GM18858 (cell line): ENCODE data around the gene SGK1.
"Not testable (repeated sequence)": the region's sequence is repeated elsewhere in the genome, so short reads cannot be mapped to it uniquely, and the experiment has no call there.

Experiments
- ATAC-seq: cut with Tn5 transposase; IDR thresholded peaks from one replicate; pipeline ENCODE4 v1.9.1; 2021; ENCODE audit not compliant: unreplicated experiment

Gene SGK1

DNA sequence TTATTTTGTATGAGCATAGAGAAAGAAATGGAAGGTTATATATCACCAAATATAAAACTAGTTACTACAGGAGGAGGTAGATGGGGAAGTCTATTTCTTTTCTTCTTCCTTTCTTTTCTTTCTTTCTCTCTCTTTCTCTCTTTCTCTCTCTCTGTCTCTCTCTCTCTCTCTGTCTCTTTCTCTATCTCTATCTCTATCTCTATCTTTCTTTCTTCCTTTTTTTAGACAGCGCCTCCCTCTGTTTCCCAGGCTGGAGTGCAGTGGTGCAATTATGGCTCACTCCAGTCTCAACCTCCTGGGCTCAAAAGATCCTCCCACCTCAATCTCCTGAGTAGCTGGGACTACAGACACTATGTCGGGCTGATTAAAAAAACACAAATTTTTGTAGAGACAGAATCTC lies 10.2 kb upstream of the SGK1 start:
- no peak for ATAC-seq

DNA sequence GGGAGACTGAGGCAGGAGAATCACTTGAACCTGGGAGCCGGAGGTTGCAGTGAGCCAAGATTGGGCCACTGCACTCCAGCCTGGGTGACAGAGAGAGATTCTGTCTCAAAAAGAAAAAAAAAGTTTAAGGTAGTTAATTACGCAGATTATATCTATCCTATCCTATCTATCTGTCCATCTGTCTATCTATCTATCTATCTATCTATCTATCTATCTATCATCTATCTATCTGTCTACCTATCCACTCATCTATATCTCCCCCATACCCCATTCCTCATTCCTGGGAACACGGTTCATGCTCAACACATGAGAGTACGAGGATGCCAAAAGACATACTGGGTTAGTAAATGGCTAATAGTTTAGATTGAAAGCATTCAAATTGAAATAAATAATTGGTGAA lies 8.3 kb upstream of the SGK1 start:
- not testable (repeated sequence) for ATAC-seq

DNA sequence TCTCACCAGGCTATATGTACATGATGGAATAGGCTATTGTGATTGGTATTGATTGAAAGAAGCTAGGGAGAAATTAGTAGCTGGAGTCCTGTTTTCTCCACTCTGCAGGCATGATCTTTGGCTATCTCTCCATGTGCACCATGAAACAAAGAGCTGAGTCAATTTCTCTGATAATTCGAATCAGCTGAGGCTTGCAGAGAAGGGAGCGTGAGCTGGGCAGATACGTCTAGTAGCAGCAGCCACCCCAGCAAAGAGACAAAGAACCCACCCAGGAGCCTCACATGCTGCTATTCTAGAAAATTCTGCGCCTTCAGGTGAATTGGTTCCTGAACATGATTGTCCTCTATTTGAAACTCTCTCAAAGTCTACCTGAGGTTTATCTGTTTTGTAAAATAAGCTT lies 6.9 kb upstream of the SGK1 start:
- no peak for ATAC-seq

DNA sequence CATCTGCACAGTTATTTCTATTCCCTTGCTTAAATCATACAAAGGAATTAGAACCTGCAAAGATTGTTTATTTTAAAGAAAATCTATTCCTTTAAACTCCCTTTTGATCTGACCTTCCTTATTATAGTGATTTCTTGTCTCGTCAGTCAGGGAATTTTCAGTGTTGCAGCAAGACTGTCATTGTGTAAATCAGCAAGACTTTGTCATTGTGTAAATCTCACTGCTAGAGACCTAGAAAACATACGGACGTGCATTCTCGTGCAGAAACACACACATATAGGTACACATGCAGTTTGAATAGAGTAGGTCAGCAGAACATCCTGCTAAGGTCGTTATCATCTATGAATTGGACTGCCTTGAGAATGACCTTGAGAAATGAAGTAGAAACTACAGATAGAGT lies 6.2 kb upstream of the SGK1 start:
- no peak for ATAC-seq

DNA sequence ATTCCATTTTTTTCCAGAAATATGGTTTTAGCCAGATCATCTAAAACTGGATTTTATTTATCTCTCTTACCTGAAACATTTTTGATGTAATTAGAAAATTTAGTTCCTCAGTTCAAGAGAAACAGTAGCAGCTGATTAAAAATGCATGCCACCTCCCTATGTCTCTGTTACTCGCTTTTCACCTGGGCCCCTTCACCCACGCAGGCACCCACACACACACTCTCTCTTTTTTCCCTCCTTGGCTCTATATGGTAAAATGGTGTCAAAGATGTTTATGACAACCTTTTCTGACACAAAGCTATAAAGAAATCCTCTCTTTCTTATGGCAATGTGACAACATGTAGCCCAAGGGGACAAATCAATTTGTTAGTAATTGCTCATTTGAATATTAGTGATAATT lies 5.8 kb upstream of the SGK1 start:
- no peak for ATAC-seq

DNA sequence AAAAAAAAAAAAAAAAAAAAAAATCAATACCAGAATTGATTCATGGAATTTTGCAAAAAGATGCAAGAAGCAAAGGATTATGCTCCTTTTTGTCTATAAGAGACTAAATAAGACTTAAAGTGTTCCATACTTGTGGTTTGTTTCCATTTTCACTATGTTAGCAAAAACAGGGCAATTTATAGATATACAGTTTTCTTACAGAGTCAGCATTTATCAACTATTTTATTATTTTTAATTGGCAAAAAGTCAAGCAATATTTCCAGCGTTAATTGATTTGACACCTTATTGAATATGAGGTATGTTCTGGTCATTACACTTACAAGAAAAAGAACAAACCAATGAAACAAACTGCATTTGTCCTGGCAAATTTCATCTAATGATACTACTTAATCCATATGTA lies 5.4 kb upstream of the SGK1 start:
- no peak for ATAC-seq

DNA sequence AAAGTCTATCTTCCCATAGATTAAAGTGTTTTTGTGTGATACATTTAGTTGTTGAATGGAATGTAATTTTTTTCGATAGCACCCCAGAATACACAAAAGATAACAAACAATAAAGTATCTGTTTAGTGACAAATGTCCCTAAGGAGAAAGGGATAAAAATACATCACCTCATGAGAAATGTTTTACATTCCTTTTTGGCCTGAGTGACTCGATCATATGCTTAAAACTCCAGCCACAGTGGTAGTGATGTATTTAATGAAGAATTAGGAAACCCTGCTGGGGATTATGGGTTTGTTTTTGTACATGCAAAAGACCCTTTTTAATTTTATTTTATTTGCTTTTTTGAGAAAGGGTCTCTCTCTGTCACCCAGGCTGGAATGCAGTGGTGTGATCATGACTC lies 4.3 kb upstream of the SGK1 start:
- ATAC-seq, result no peak

DNA sequence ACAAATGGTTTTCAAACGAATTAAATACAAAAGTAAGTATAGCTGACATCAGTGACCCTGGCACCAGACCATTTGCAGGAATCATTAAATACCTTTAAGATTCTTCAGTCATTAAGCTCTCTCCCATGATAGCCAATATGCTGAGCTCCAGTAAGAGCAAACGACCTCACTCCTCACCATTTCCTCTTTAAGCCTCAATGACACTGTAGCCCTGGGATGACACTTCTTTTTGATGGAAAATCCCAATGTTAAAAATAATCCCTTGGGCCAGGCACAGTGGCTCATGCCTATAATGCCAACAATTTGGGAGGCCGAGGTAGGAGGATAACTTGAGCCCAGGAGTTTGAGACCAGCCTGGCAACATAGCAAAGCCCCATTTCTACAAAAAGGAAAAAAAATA lies 3.3 kb upstream of the SGK1 start:
- ATAC-seq, result no peak

DNA sequence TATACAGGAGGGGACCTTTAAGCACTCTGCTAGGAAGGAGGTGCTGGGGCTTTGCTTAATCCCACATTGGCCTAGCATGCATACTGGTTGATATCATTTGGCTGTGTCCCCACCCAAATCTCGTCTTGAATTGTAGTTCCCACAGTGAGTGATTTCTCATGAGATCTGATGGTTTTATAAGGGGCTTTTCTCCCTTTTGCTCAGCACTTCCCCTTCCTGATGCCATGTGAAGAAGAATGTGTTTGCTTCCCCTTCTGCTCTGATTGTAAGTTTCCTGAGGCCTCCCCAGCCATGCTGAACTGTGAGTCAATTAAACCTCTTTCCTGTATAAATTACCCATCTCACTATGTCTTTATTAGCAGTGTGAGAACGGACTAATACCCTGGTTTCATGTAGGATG lies 1.8 kb upstream of the SGK1 start:
- not testable (repeated sequence) for ATAC-seq

GRCh38 chr6:134318974-134319281 lies 1.0 kb upstream of the SGK1 start:
- no peak for ATAC-seq

GRCh38 chr6:134318236-134318973 lies 493 bp upstream of the SGK1 start:
- ATAC-seq, result no peak

DNA sequence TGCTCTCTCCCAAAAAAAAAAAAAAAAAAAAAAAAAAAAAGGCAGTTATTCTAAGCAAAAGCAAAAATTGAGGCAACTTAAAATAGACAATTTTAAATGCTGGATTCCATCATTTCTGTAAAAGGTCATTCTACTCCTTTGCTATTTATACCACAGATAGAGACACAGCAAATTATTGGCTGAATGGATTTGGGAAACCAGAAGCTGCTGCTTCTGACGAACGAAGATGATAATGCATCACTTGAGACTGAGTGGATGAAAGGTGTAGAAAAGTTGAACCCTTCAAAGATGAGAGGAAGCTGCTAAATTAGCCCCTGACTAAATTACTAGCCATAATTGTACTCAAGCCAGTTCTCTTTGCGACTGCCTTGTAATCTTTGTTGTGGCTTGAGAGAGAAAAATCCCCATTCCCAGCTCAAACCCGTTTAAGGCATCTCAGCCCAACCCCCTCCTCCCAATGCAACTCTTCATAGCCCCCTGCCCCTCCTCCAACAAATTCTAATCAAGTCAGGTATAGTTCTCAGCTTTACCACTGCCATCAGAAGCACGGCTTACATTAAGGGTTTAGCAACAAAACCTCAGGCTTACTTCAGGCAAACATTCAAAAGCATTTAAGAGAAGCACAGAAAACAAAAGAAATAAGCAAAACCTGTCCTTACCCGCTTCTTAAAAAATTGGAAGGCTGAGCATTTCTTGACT lies 1.0 kb downstream of the SGK1 start:
- ATAC-seq, result no peak

DNA sequence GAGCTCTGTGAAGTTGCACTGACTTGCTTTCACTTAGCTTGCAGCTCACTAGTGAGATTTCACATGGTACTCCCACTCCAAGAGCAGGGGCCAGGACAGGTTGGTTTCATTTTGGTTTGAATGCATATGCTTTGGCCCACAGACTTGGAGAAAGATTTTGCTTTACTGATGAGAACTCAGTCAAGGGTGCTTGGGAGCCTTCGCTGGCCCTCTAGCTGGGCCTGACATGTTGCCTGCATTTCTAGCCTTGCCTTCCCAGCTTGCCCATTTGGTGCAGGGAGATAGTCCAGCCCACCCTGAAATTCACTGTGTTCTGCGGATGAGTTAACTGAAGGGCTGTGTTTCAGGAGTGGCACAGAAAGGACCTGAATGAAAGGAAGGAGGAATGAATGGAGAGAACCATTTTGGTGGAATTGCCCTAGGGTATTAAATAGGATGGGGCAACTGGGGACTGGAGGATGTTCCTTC lies 1.9 kb downstream of the SGK1 start:
- no peak for ATAC-seq

GRCh38 chr6:134315189-134315588 lies 2.7 kb downstream of the SGK1 start:
- no peak for ATAC-seq

DNA sequence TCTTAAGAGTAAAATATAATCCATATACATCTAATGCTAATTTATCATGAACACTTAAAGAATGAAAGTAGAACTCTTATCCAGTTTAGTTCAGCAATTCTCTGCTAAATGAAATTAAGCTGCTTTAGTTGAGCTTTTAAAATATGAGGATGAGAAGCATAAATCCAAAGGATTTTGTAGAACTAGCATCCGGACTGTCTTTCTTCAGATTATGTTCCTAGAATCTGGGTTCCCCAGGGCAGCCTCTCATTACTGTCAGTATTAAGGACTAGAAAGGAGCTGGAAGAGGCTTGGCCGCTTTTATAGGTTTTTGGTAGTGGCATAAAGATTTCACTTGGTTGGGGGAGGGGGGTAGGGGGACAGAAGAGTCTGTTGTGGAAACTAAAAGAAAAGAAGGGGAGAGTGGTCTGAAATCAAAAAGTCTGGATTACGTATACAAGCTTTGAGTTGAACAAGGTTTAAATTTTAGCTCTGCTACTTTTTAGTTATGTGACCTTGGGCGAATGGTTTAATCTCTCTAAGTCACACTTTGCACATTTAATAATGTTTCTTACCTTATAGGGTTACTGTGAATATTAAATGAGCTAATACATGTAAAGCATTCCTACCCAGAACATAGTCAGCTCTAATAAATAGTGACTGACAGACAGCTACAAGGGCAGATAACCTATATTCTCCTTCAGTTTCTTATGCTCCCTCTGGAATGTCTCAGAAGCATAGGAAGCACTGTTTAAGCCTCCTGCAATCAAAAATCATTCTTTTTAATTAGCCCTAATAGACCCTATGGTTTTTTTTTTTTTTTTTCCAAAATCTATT lies 3.7 kb downstream of the SGK1 start:
- ATAC-seq, result no peak

GRCh38 chr6:134312038-134312660 lies 5.8 kb downstream of the SGK1 start:
- ATAC-seq, result no peak

- no peak for ATAC-seq
Measured at GRCh38 chr6:134310817-134311216, 7.1 kb downstream of the SGK1 start.

GRCh38 chr6:134309983-134310605 lies 7.8 kb downstream of the SGK1 start:
- no peak for ATAC-seq

DNA sequence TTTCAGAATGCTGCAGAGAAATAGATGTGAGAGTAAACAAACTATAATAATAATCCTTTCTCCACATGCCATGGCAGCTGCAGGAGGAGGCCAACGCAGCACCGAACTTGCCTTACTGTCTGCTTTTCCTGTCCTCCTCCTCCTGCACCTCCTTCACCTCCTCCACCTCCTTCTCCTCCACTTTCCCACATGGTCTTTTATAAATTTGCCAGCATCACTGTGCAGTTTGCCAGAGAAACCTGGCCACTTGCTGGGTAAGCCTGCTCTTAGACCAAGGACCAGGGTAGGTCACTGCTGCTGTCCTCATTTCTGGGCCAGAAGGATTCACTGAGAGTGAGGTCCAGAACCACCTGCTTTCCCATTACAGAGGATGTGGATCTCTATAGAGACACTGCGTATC lies 8.7 kb downstream of the SGK1 start:
- no peak for ATAC-seq

- ATAC-seq, result no peak
Measured at GRCh38 chr6:134308800-134309199, 9.1 kb downstream of the SGK1 start.

DNA sequence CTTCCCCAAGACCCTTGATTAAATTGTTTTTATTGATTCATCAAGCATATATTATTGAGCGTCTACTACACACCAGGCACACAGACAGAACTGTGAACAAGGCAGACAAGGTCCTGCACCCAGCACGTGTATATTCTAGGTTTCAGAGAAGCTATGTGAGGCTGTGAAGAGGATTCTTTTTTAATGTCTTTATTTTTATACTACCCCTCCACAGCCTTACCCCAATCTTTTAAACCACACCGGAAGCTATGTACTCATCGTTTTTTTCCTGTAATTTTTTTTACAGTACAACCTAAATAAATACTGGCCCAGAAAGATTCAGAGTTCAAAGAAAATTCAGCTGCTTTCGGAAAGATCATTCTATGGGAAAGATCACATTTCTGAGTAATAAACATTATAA lies 10.0 kb downstream of the SGK1 start:
- no peak for ATAC-seq
